ENCODE data around the gene GPR162. TPM values are rescaled to one million over a fixed set of nuclear protein-coding genes. Genes with fewer than 3 reads are reported as not detected.

GPR162 gene
- 0.28 TPM for polyA plus RNA-seq (2013, experiment 1 of 2)
- polyA plus RNA-seq (2013, experiment 2 of 2) = 0.42 TPM

- Histone ChIP-seq H3K36me3 (ENCODE audit: control insufficient read depth, insufficient read depth, low read length) (no peaks in the 10 kb centered on the region), H3K9ac (ENCODE audit: low read length) (peak within 1 kb of the TSS; percentile 71), H2BK5ac (ENCODE audit: low read length) (no peak within 1 kb of the TSS), H3K4ac (ENCODE audit: low read depth, low read length) (no peak within 1 kb of the TSS), H3K4me3 (ENCODE audit: low read length) (peak within 1 kb of the TSS; percentile 41), H2AK5ac (ENCODE audit: low read length) (no peak within 1 kb of the TSS), H3K79me1 (ENCODE audit: low read length) (no peaks in the 10 kb centered on the region), H3K4me1 (ENCODE audit: control insufficient read depth, low read depth, low read length) (peaks cover 9% of the 10 kb centered on the region), H4K8ac (ENCODE audit: low read depth, low read length) (no peak within 1 kb of the TSS), H3K27me3 (ENCODE audit: insufficient read depth, low read length, poor library complexity) (peaks cover 2% of the 10 kb centered on the region), H3K27ac (ENCODE audit: low read depth, low read length) (no peak within 1 kb of the TSS), H3K4me2 (ENCODE audit: low read length) (peak within 1 kb of the TSS; percentile 85), H2BK120ac (ENCODE audit: low read depth, low read length) (no peak within 1 kb of the TSS), H3K23ac (ENCODE audit: low read length) (no peak within 1 kb of the TSS), H2BK15ac (replicated peaks; ENCODE audit: low read depth) (no peak within 1 kb of the TSS), H3K56ac (ENCODE audit: low read length) (peak within 1 kb of the TSS; percentile 84), H4K5ac (ENCODE audit: low read length) (no peak within 1 kb of the TSS), H3K79me2 (ENCODE audit: control insufficient read depth, insufficient read depth, low read length) (no peaks in the 10 kb centered on the region), H3K18ac (ENCODE audit: low read length) (peak within 1 kb of the TSS; percentile 40)
- WGBS (ENCODE audit: extremely low coverage, insufficient coverage, low lambda C conversion rate) = no CpG with 5 or more reads among the region's 28 CpGs
- peak; percentile 84 for DNase-seq
These were observed at the start of gene GPR162 for GRCh38 chr12:6821591-6822425. Gene GPR162 (plus strand): TSS chr12:6821821. CDS start chr12:6823899, 2,078 bp downstream.

GRCh38 chr12:6772331-6772695, 49.3 kb upstream of the GPR162 start, which contains the start of gene LAG3:
Gene LAG3 (plus strand): TSS chr12:6772520. CDS start chr12:6772853, 333 bp downstream.
- H3K23ac ChIP-seq (ENCODE audit: low read length) = no peak within 1 kb of the TSS
- H3K36me3 ChIP-seq (ENCODE audit: control insufficient read depth, insufficient read depth, low read length) = peaks cover 5% of the 10 kb centered on the region
- H3K27me3 ChIP-seq (ENCODE audit: insufficient read depth, low read length, poor library complexity) = peaks cover 4% of the 10 kb centered on the region
- no peak within 1 kb of the TSS for H2BK120ac ChIP-seq (ENCODE audit: low read depth, low read length)
- H3K4me2 ChIP-seq (ENCODE audit: low read length) = peak within 1 kb of the TSS; percentile 5
- H3K4me3 ChIP-seq (ENCODE audit: low read length) = no peak within 1 kb of the TSS
- H4K5ac ChIP-seq (ENCODE audit: low read length) = no peak within 1 kb of the TSS
- H4K8ac ChIP-seq (ENCODE audit: low read depth, low read length) = no peak within 1 kb of the TSS
- H3K18ac ChIP-seq (ENCODE audit: low read length) = no peak within 1 kb of the TSS
- DNase-seq = no peak
- H3K9ac ChIP-seq (ENCODE audit: low read length) = peak within 1 kb of the TSS; percentile 11
- no peak within 1 kb of the TSS for H2BK15ac ChIP-seq (replicated peaks; ENCODE audit: low read depth)
- H3K56ac ChIP-seq (ENCODE audit: low read length) = peak within 1 kb of the TSS; percentile 57
- WGBS (ENCODE audit: extremely low coverage, insufficient coverage, low lambda C conversion rate) = no CpG with 5 or more reads among the region's 15 CpGs
- no peak within 1 kb of the TSS for H3K4ac ChIP-seq (ENCODE audit: low read depth, low read length)
- H3K27ac ChIP-seq (ENCODE audit: low read depth, low read length) = no peak within 1 kb of the TSS
- peaks cover 14% of the 10 kb centered on the region for H3K79me2 ChIP-seq (ENCODE audit: control insufficient read depth, insufficient read depth, low read length)
- no peak within 1 kb of the TSS for H2BK5ac ChIP-seq (ENCODE audit: low read length)
- H3K79me1 ChIP-seq (ENCODE audit: low read length) = peaks cover 11% of the 10 kb centered on the region
- H3K4me1 ChIP-seq (ENCODE audit: control insufficient read depth, low read depth, low read length) = peaks cover 9% of the 10 kb centered on the region
- H2AK5ac ChIP-seq (ENCODE audit: low read length) = no peak within 1 kb of the TSS

GRCh38 chr12:6772726-6773589, 48.7 kb upstream of the GPR162 start:
- peak overlapping the region; percentile 11 for H3K9ac ChIP-seq (ENCODE audit: low read length)
- H3K79me2 ChIP-seq (ENCODE audit: control insufficient read depth, insufficient read depth, low read length) = peaks cover 9% of the 10 kb centered on the region
- H3K4me1 ChIP-seq (ENCODE audit: control insufficient read depth, low read depth, low read length) = peaks cover 9% of the 10 kb centered on the region
- H2BK120ac ChIP-seq (ENCODE audit: low read depth, low read length) = no peak overlapping the region
- H3K23ac ChIP-seq (ENCODE audit: low read length) = no peak overlapping the region
- H3K4me3 ChIP-seq (ENCODE audit: low read length) = no peak overlapping the region
- peak overlapping the region; percentile 5 for H3K4me2 ChIP-seq (ENCODE audit: low read length)
- no peak overlapping the region for H3K4ac ChIP-seq (ENCODE audit: low read depth, low read length)
- DNase-seq = no peak
- no peak overlapping the region for H2AK5ac ChIP-seq (ENCODE audit: low read length)
- no peak overlapping the region for H4K8ac ChIP-seq (ENCODE audit: low read depth, low read length)
- H2BK15ac ChIP-seq (replicated peaks; ENCODE audit: low read depth) = no peak overlapping the region
- peaks cover 7% of the 10 kb centered on the region for H3K79me1 ChIP-seq (ENCODE audit: low read length)
- no peak overlapping the region for H3K18ac ChIP-seq (ENCODE audit: low read length)
- no peak overlapping the region for H4K5ac ChIP-seq (ENCODE audit: low read length)
- peak overlapping the region; percentile 57 for H3K56ac ChIP-seq (ENCODE audit: low read length)
- no peak overlapping the region for H3K27ac ChIP-seq (ENCODE audit: low read depth, low read length)
- peaks cover 4% of the 10 kb centered on the region for H3K27me3 ChIP-seq (ENCODE audit: insufficient read depth, low read length, poor library complexity)
- peaks cover 5% of the 10 kb centered on the region for H3K36me3 ChIP-seq (ENCODE audit: control insufficient read depth, insufficient read depth, low read length)
- no peak overlapping the region for H2BK5ac ChIP-seq (ENCODE audit: low read length)
- WGBS (ENCODE audit: extremely low coverage, insufficient coverage, low lambda C conversion rate) = no CpG with 5 or more reads among the region's 21 CpGs

GRCh38 chr12:6773590-6774351, 47.9 kb upstream of the GPR162 start:
- Histone ChIP-seq H3K18ac (ENCODE audit: low read length) (no peak overlapping the region), H3K79me1 (ENCODE audit: low read length) (peaks cover 5% of the 10 kb centered on the region), H3K79me2 (ENCODE audit: control insufficient read depth, insufficient read depth, low read length) (peaks cover under 1% of the 10 kb centered on the region), H3K9ac (ENCODE audit: low read length) (peak overlapping the region; percentile 50), H3K27ac (ENCODE audit: low read depth, low read length) (no peak overlapping the region), H2BK15ac (replicated peaks; ENCODE audit: low read depth) (no peak overlapping the region), H3K4me2 (ENCODE audit: low read length) (peak overlapping the region; percentile 49), H2BK120ac (ENCODE audit: low read depth, low read length) (no peak overlapping the region), H4K8ac (ENCODE audit: low read depth, low read length) (no peak overlapping the region), H3K4ac (ENCODE audit: low read depth, low read length) (no peak overlapping the region), H3K23ac (ENCODE audit: low read length) (no peak overlapping the region), H3K36me3 (ENCODE audit: control insufficient read depth, insufficient read depth, low read length) (peaks cover 5% of the 10 kb centered on the region), H2BK5ac (ENCODE audit: low read length) (no peak overlapping the region), H4K5ac (ENCODE audit: low read length) (no peak overlapping the region), H3K27me3 (ENCODE audit: insufficient read depth, low read length, poor library complexity) (peaks cover 4% of the 10 kb centered on the region), H3K56ac (ENCODE audit: low read length) (peak overlapping the region; percentile 77), H3K4me1 (ENCODE audit: control insufficient read depth, low read depth, low read length) (peaks cover 7% of the 10 kb centered on the region), H3K4me3 (ENCODE audit: low read length) (no peak overlapping the region), H2AK5ac (ENCODE audit: low read length) (no peak overlapping the region)
- WGBS (ENCODE audit: extremely low coverage, insufficient coverage, low lambda C conversion rate) = no CpG with 5 or more reads among the region's 60 CpGs
- no peak for DNase-seq

GRCh38 chr12:6774499-6775062, 47.0 kb upstream of the GPR162 start:
- H4K8ac ChIP-seq (ENCODE audit: low read depth, low read length) = no peak overlapping the region
- no peak overlapping the region for H2BK15ac ChIP-seq (replicated peaks; ENCODE audit: low read depth)
- H3K36me3 ChIP-seq (ENCODE audit: control insufficient read depth, insufficient read depth, low read length) = peaks cover 4% of the 10 kb centered on the region
- no peak overlapping the region for H2BK120ac ChIP-seq (ENCODE audit: low read depth, low read length)
- H4K5ac ChIP-seq (ENCODE audit: low read length) = no peak overlapping the region
- H3K79me1 ChIP-seq (ENCODE audit: low read length) = peaks cover 2% of the 10 kb centered on the region
- no peaks in the 10 kb centered on the region for H3K79me2 ChIP-seq (ENCODE audit: control insufficient read depth, insufficient read depth, low read length)
- H3K4ac ChIP-seq (ENCODE audit: low read depth, low read length) = no peak overlapping the region
- no peak overlapping the region for H3K56ac ChIP-seq (ENCODE audit: low read length)
- WGBS (ENCODE audit: extremely low coverage, insufficient coverage, low lambda C conversion rate) = no CpG with 5 or more reads among the region's 15 CpGs
- no peak for DNase-seq
- peaks cover 6% of the 10 kb centered on the region for H3K4me1 ChIP-seq (ENCODE audit: control insufficient read depth, low read depth, low read length)
- peaks cover 4% of the 10 kb centered on the region for H3K27me3 ChIP-seq (ENCODE audit: insufficient read depth, low read length, poor library complexity)
- no peak overlapping the region for H3K4me2 ChIP-seq (ENCODE audit: low read length)
- no peak overlapping the region for H3K18ac ChIP-seq (ENCODE audit: low read length)
- H3K23ac ChIP-seq (ENCODE audit: low read length) = no peak overlapping the region
- H3K27ac ChIP-seq (ENCODE audit: low read depth, low read length) = no peak overlapping the region
- H2BK5ac ChIP-seq (ENCODE audit: low read length) = no peak overlapping the region
- no peak overlapping the region for H3K9ac ChIP-seq (ENCODE audit: low read length)
- no peak overlapping the region for H3K4me3 ChIP-seq (ENCODE audit: low read length)
- H2AK5ac ChIP-seq (ENCODE audit: low read length) = no peak overlapping the region

Measured in mesendoderm (in vitro differentiated cells).